Islet of Langerhans (tissue), 1 donor: ENCODE data around the gene NDUFV1.
"Not testable (repeated sequence)": the region's sequence is repeated elsewhere in the genome, so short reads cannot be mapped to it uniquely, and the experiment has no call there.

Experiments used
- FAIRE-seq: peaks from one replicate; lab custom pipeline; 2011; peaks lifted over from hg19 to GRCh38; lab: Jason Lieb, UNC

NDUFV1 gene

GRCh38 chr11:67611704-67612587, 5.2 kb downstream of the NDUFV1 start:
- FAIRE-seq, result no peak

DNA sequence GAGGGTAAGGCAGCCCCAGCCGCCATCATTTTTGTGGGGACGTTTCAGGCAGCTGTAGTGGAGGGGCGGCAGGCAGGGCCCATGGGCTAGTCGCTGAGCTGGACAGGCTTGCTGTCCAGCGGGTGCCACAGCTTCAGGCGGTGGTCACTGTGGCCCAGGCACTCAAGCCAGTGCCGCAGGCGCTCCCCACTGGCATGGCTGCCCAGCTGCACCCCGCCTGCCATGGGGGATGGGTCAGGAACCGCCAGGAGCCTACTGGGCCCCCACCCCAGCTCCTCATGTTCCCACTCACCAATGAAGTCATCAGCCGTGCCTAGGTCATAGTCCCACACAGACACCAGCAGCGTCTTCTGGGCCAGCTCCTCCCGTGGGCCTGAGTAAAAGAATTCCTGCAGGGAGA, 6.0 kb downstream of the NDUFV1 start:
- FAIRE-seq, result no peak

- no peak for FAIRE-seq
Observed at GRCh38 chr11:67613313-67613959, 6.7 kb downstream of the NDUFV1 start.

GRCh38 chr11:67613960-67614715, 7.4 kb downstream of the NDUFV1 start:
- FAIRE-seq, result no peak

GRCh38 chr11:67614730-67615714, 8.3 kb downstream of the NDUFV1 start:
- FAIRE-seq, result no peak

DNA sequence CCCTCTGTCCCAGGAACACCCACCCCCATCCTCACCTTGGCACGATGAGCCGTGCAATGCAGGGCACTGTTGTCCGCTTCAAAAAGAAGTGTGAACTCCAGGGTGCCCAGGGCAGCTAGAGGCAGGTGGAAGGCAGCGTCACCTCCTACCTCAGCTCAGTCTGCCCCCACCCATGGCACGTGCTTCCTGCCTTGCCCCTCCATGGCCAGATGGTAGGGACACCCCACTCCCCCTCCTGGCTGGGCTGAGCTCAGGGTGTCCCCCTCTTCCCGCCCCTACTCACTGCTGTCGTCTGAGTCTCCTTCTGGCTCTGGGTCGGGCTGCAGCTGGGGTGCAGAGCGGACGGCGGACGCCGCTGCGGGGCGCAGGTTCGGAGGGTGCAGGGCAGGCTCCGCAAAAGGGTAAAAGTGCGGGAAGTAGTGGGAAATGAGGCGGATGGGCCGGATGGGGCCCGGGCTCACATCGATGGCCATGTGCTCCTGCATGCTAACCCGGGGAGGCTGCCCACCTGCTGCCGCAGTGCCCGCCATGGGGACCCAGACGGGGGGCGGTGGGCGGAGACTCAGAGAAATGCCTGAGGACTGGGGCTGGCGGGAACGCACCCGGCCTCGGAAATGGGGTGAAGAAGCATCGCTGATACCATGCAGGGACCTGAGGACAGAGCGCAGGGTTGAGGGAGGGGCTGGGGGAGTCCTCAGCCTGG, 9.1 kb downstream of the NDUFV1 start:
- no peak for FAIRE-seq

- FAIRE-seq, result no peak
Observed at GRCh38 chr11:67616431-67617242, 9.9 kb downstream of the NDUFV1 start.

DNA sequence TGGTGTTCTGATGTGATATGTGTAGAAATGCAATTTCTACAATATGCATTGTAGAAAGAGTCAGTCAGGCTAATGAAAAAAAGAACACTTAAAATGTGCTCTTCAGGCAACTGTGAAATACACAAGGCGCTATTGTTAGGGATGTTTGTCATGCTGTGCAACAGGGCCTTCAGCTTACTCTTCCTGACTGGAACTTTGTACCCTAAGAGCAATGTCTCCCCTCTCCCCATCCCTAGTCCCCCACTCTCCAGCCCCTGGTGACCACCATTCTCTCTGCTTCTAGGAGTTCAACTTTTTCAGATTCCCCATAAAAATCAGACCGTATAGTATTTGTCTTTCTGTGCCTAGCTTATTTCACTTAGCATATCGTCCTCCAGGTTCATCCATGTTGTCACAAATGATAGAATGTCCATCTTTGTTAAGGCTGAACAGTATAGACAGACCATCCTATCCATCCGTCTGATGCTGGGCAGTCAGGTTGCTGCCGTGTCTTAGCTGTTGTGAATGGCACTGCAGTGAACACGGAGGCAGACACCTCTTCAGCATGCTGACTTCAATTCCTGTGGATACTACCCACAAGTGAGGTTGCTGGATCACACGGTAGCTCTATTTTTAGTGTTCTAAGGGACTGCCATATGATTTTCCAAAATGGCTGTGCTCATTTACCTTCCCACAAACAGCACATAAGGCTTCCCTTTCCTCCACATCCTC, 10.7 kb downstream of the NDUFV1 start:
- FAIRE-seq, result no peak

- FAIRE-seq, result not testable (repeated sequence)
Observed at GRCh38 chr11:67618901-67619659, 12.3 kb downstream of the NDUFV1 start.

DNA sequence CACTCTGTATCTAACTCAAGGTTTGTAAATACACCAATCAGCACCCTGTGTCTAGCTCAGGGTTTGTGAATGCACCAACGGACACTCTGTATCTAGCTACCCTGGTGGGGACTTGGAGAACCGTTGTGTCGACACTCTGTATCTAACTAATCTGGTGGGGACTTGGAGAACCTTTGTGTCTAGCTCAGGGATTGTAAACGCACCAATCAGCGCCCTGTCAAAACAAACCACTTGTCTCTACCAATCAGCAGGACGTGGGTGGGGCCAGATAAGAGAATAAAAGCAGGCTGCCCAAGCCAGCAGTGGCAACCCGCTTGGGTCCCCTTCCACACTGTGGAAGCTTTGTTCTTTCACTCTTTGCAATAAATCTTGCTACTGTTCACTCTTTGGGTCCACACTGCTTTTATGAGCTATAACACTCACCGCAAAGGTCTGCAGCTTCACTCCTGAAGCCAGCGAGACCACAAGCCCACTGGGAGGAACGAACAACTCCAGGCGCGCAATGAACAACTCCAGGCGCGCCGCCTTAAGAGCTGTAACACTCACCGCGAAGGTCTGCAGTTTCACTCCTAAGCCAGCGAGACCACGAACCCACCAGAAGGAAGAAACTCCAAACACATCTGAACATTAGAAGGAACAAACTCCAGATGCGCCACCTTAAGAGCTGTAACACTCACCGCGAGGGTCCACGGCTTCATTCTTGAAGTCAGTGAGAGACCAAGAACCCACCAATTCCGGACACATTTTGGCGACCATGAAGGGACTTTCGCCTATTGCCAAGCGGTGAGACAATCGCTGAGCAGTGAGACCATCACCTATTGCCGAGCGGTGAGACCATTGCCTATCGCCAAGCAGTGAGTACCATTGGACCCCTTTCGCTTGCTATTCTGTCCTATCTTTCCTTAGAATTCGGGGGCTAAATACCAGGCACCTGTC, 13.2 kb downstream of the NDUFV1 start:
- FAIRE-seq, result not testable (repeated sequence)

DNA sequence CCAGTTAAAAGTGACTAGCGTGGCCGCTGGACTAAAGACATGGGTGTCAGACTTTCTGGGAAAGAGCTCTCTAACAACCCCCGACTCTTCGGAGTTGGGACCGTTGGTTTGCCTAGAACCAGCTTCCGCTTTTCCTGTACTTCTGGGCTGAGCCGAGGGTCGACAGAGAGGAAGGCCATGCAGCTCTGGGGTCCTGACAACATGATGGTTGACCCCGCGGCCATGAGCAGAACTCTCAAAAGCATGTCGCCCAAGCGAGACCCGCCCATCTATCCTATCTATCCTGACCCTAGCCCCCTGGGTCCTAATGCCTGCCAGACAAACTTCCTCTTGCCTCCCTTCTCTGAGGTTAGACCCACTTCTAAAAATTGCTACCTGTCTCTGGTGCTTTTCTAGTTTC, 13.9 kb downstream of the NDUFV1 start:
- not testable (repeated sequence) for FAIRE-seq

DNA sequence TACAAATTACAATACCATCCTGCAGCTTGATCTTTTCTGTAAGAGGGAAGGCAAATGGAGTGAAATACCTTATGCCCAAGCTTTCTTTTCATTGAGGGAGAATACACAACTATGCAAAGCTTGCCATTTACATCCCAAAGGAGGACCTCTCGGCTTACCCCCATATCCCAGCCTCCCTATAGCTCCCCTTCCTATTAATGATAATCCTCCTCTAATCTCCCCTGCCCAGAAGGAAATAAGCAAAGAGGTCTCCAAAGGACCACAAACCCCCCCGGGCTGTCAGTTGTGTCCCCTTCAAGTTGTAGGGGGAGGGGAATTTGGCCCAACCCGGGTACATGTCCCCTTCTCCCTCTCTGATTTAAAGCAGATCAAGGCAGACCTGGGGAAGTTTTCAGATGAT, 15.2 kb downstream of the NDUFV1 start:
- not testable (repeated sequence) for FAIRE-seq

DNA sequence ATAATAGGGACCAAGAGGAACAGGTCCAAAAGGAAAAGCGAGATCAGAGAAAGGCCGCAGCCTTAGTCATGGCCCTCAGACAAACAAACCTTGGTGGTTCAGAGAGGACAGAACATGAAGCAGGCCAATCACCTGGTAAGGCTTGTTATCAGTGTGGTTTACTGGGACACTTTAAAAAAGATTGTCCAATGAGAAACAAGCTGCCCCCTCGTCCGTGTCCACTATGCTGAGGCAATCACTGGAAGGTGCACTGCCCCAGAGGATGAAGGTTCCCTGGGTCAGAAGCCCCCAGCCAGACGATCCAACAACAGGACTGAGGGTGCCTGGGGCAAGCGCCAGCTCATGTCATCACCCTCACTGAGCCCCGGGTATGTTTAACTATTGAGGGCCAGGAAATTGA, 16.2 kb downstream of the NDUFV1 start:
- FAIRE-seq, result not testable (repeated sequence)

- FAIRE-seq, result not testable (repeated sequence)
Observed at GRCh38 chr11:67623795-67624194, 17.1 kb downstream of the NDUFV1 start.

DNA sequence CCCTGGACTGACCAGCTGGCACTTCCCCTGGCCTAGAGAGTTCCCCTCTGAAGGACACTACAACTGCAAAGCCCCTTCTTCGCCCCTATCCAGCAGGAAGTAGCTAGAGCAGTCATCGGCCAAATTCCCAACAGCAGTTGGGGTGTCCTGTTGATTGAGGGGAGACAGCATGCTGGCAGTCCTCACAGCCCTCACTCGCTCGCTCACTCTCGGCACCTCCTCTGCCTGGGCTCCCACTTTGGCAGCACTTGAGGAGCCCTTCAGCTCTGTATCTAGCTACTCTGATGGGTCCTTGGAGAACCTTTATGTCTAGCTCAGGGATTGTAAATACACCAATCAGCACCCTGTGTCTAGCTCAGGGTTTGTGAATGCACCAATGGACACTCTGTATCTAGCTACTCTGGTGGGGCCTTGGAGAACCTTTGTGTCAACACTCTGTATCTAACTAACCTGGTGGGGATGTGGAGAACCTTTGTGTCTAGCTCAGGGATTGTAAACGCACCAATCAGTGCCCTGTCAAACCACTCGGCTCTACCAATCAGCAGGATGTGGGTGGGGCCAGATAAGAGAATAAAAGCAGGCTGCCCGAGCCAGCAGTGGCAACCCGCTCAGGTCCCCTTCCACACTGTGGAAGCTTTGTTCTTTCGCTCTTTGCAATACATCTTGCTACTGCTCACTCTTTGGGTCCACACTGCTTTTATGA, 19.5 kb downstream of the NDUFV1 start:
- not testable (repeated sequence) for FAIRE-seq

GRCh38 chr11:67626970-67627369, 20.2 kb downstream of the NDUFV1 start:
- FAIRE-seq, result no peak

DNA sequence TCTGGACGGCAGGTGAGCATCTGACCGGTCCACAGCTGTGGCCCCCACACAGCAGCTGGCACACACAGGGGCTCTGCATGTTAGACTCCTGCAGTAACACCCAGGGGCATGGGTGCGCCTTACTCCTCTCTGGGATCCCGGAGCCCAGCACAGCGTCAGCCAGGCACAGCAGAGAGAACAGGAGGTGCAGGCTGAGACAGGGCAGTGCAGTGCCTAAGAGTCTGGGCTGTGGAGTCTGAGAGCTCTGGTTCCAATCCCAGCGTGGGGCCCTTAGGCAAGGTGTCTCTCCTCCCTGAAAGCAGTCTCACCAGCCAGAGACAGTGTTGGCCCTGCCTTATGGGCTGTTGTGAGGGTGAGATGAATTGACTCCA, 20.7 kb downstream of the NDUFV1 start:
- no peak for FAIRE-seq
